Measurements from ENCODE around the gene DTYMK.

DNA sequence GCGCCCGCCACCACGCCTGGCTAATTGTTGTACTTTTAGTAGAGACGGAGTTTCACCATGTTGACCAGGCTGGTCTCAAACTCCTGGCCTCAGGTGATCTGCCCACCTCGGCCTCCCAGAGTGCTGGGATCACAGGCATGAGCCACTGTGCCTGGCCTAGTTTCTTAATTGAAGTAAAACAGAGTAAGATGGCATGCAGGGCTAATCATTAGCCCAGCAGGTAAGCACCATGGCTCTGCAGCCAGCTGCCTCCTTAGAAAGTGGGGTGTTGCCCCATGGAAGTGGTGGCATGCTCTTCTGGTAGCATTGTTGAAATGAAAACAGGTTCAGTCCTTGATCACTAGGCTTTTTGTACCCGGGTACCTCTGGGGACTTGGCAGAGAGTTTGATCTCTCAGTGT, 36.7 kb downstream of the DTYMK start:
- TF ChIP-seq, protein P1, sequence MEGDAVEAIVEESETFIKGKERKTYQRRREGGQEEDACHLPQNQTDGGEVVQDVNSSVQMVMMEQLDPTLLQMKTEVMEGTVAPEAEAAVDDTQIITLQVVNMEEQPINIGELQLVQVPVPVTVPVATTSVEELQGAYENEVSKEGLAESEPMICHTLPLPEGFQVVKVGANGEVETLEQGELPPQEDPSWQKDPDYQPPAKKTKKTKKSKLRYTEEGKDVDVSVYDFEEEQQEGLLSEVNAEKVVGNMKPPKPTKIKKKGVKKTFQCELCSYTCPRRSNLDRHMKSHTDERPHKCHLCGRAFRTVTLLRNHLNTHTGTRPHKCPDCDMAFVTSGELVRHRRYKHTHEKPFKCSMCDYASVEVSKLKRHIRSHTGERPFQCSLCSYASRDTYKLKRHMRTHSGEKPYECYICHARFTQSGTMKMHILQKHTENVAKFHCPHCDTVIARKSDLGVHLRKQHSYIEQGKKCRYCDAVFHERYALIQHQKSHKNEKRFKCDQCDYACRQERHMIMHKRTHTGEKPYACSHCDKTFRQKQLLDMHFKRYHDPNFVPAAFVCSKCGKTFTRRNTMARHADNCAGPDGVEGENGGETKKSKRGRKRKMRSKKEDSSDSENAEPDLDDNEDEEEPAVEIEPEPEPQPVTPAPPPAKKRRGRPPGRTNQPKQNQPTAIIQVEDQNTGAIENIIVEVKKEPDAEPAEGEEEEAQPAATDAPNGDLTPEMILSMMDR (IDR thresholded peaks at IDR 0.05), result no peak
- no peak for TF ChIP-seq POLR2A (IDR thresholded peaks at IDR 0.05)

Data from testis (tissue), 2 donors.